H1 (cell line): ENCODE measurements around the gene ARSA.

Experiments
- BACH1 ChIP-seq: IDR thresholded peaks from 2 replicates; pipeline ENCODE4 v1.6.1; 2012; ENCODE audit warnings: low read length, improper control_type of control experiment
- EGR1 ChIP-seq: IDR thresholded peaks from 2 replicates; pipeline ENCODE4 v1.6.1; 2011; ENCODE audit warnings: low read depth, low read length, borderline replicate concordance
- MAFK ChIP-seq: IDR thresholded peaks from 2 replicates; pipeline ENCODE4 v1.6.1; 2012; ENCODE audit warnings: low read depth, mild to moderate bottlenecking, improper control_type of control experiment, low read length
- MAX ChIP-seq: IDR thresholded peaks from 2 replicates; pipeline ENCODE4 v1.6.1; 2012; ENCODE audit warnings: inconsistent platforms
- POLR2A ChIP-seq, 2 experiments: IDR thresholded peaks; 1 replicate in 1 of 2; 2 replicates in 1 of 2; pipeline ENCODE4 v1.6.1; 2011; ENCODE audit warnings: low read depth in 2 of 2, low read length in 2 of 2, mild to moderate bottlenecking in 2 of 2; ENCODE audit errors: control extremely low read depth in 1 of 2
- POLR2AphosphoS5 ChIP-seq: IDR thresholded peaks from 2 replicates; pipeline ENCODE4 v1.6.1; 2011; ENCODE audit warnings: low read depth, low read length

GRCh38 chr22:50674130-50674500 lies 46.2 kb upstream of the ARSA start:
- no peak for TF ChIP-seq MAFK
- no peak for TF ChIP-seq MAX
- no peak for TF ChIP-seq EGR1
- TF ChIP-seq POLR2A (IDR thresholded peaks at IDR 0.05; ENCODE audit: control extremely low read depth in 1 of 2, low read depth in 2 of 2, low read length in 2 of 2): no peak
- no peak for TF ChIP-seq BACH1
- no peak for TF ChIP-seq POLR2AphosphoS5
